Activated CD4-positive, CD25-positive, alpha-beta regulatory T cell treated with anti-CD3 and anti-CD28 coated beads, Interleukin-2, amount 50 U/mL, for 24 hours (primary cell): ENCODE measurements around the gene BLTP2.
"Not testable (repeated sequence)": the region's sequence is repeated elsewhere in the genome, so short reads cannot be mapped to it uniquely, and the experiment has no call there.

Experiments
- ATAC-seq, 2 donors: fragments of 150-1000 bp; cut with Tn5 transposase; one replicate each; pipeline ENCODE4 v1.10.0; 2021; ENCODE audit warnings: mild to moderate bottlenecking in 1 of 2, moderate library complexity in 1 of 2

The BLTP2 gene

DNA sequence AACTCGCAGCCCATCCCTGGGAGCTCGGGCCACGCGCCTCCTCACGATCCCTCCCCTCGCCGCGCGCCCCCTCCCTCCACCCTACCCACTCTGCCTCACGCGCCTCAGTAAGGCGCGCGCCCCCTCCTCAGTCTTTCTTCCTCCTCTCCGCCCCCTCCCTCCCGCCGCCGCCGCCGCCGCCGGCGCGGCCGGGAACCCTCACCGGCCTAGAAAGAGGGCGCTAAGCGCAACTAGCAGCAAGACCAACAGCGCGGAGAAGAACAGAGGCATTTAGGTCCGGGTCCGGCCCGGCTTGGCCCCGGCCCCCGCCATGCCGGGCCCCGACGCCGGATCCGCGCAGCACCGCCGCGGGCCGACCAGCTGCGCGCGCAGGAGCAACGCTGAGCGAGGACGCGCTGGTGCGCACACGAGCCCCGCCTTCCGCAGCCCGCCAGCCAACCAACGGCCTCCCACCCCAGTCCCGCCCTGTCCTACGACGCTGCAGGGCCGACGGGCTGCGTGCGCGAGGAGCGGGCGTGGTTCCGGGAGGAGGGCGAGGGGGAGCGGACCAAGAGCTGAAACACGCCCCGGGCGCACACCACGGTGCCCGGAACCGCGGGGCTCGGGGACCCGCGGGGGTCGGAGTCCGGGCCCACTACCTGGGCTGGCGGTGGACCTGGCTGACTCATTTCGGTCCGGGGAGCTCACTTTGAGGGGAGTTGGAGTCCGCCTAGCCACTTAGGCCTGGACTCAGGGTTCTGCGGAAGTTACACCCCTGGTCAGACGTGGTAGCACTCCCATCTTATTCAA, at the start of gene BLTP2:
Gene BLTP2 (minus strand): TSS at position 372 of the 789 bp plus-strand sequence. CDS start 102 bp downstream, at position 270.
- peak; percentile 98 to 99 for ATAC-seq

DNA sequence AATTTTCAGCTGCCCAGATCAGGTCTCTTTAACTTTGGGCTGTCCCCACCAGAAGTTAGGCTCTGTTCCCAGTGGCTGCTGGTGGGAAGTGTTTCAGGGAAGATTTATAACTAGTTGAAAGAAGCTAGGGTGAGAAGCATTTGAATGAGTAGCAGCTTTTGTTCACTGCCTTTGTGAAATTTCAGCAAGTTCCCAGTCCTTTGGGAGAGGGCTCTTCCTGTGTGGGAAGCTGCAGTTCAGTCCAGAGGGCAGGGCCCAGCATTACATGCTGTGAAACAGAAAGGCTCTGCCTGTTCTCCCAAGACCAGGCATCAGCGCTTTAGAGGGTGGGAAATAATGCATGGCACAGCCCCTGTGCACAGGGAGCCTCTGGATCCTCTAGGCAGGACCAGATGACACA, 48.9 kb upstream of the BLTP2 start:
- ATAC-seq: no peak

DNA sequence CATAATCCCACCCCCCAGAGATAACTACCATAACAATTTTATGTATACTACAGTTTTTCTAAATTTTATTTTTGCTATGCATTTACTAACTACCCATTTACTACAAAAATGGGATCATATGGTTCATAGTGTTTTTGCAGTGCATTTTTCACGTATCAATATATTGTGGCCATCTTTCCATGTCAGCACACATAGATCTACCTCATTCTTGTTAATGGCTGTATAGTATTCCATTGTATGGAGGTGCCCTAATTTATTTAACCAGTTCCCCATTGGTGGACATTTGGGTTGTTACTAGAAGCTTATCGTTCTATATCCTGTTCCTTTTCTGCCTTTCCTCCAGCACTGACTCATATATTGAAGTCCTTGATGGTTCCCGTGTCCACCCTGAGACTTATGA, 44.1 kb upstream of the BLTP2 start:
- ATAC-seq: no peak

DNA sequence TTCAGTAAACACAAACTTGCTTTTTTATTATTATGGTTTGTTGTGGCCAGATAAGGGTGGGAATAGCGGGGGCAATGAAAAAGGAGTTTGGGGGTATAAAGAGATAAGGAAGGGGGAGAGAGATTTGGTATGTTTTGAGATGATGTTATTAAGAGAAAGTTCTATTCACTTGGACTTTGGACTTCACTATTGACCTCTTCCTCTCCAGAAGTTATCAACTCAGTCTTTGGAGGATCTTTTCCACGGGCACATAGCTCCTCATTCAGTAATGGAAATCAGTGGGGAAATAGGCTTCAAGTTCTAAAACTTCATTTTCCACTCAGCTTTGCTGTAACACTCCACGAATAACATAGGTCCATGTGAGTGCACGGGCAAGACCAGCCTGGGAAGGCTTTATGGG, 43.5 kb upstream of the BLTP2 start:
- no peak for ATAC-seq

DNA sequence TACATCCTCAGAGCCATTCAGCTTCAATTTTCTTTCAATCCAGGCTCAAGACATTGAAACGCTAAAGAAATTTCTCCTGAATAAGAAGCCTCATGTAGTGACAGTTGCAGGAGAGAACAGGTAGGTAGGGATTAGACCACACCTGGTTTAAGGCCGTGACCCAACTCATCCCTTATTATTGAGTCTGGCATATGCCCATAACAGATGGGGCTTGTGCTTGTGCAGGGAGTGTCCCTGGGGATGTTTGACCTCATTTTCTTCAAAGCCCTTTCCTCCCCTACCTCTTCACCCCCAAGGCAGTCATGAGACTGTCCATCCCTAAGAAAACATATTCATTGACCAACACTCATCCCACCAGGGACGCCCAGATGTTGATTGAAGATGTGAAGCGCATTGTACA, 41.3 kb upstream of the BLTP2 start:
- ATAC-seq: no peak

DNA sequence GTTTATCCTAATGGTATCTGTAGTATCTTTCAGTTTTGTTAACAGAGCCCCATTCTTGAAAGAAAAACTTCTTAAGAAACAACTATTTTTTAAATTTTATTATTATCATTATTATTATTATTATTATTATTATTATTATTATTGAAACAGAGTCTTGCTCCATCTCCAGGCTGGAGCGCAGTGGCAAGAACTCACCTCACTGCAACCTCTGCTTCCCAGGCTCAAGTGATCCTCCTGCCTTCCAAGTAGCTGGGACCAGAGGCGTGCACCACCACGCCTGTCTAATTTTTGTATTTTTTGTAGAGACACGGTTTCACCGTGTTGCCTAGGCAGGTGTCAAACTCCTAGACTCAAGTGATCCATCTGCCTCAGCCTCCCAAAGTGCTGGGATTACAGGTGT, 40.4 kb upstream of the BLTP2 start:
- ATAC-seq: no peak

DNA sequence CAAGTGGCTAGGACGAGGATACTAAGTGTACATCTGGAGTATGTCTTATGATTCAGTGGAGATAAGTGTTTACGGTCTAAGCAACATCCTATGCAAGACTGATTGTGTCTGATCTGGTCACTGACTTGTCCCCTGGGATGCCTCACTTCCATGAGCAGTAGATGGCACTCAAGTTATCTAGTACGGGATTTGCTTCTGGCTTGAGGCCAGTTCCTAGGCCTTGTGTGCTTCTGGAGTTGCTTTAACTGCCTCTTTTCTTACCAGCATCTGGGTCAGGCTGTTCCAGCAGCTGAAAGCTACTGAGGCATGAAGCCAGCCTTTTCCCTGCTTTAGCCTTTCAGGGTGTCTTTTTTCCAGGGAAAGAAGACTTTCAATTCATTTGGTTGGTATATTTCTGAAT, 40.0 kb upstream of the BLTP2 start:
- ATAC-seq: no peak

DNA sequence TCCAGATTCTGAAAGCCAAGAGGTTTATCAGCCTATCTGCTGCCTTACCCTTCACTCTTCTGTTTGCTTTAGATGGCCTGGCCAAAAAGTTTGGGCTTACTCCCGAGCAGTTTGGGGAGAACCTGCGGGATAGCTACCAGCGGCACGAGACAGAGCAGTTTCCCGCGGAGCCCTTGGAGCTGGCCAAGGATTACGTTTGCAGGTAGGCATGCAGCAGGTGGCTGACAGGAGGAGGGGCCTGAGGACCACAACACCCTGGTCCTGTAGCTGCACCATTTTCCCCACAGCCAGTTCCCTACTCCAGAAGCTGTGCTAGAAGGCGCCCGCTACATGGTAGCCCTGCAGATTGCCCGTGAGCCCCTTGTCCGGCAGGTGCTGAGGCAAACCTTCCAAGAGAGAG, 37.7 kb upstream of the BLTP2 start:
- ATAC-seq: no peak

DNA sequence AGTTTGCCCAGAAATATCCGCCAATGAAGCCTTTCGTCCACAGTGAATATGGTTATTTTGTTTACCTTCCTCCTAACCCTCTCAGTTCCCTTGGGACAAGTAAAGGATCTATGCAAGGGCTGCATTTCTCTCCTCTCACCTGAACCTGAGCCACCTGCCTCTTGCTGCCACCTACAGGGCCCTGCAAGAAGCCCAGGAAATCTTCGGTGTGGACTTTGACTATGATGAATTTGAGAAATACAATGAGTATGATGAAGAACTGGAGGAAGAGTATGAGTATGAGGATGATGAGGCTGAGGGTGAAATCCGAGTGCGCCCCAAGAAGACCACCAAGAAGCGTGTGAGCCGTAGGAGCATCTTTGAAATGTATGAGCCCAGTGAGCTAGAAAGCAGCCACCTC, 31.0 kb upstream of the BLTP2 start:
- no peak for ATAC-seq

DNA sequence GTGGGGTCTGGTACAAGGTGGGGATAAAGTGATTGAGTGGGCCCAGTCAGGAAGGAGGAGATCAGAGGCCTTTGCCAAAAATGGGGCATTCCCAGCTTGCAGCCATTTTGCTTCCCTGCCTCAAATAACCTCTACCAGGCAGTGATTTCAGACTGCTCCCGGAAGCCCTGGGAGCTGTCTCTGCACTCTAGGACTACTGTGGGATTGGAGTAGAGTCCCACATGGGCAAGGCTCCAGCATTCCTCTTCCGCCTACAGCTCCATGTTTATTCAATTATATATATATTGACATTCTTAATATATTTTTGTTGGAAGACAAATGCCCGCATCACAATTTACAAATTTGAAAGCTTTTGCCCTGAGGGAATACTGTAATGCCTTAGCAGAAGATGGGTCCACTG, 30.5 kb upstream of the BLTP2 start:
- no peak for ATAC-seq

DNA sequence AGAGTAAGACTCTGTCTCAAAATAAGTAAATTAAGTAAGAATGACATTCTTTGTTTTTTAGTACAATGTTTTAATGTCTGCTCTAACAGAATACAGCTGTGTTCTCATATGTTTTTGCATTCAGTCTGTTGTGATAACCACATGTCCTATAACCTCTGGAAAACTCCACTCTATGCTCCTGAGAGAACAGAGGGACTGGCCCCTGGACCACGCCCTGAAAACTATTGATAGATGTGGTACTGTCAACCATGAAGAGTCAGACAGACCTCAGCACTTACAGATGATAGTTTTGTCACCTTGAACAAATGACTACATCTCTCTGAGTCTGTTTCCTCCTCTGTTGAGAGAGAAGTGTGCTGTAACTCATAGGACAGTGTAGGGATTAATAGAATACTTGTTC, 25.0 kb upstream of the BLTP2 start:
- ATAC-seq: no peak

DNA sequence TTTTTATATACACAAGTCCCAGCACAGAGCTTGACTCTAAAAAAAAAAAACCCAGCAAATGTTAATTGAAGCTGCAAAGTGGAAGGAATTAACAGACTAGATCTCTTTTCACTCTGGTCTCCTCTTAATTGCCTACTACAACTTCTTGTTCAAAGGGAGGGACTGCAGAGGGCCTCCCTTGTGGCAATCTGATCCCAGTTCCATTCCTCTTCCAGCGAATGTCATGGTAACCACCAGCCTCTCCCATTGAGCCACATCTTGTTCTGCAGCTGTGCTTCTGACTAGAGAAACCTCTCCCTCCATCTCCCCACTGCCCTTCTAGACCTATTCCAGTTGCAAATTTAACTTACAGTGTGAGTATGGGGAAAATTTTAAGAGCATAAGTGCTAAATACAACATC, 22.9 kb upstream of the BLTP2 start:
- no peak for ATAC-seq

DNA sequence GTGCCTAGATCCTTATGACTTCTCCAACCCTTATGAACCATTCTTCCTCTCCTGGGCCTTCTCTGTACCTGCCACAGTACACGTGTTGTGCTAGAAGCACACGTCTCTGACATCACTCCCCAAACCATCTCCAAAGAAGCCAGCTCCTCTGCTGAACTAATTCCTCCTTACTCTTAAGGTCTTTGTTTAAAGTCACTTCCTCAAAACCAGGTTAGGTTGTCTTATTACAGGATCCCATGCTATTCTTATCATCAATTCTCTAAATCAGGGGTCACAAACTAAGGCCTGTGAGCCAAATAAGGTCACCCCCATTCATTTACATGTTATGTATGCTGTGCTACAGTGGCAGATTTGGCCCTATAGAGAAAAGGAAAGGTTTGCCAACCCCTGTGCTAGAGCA, 21.0 kb upstream of the BLTP2 start:
- no peak for ATAC-seq

DNA sequence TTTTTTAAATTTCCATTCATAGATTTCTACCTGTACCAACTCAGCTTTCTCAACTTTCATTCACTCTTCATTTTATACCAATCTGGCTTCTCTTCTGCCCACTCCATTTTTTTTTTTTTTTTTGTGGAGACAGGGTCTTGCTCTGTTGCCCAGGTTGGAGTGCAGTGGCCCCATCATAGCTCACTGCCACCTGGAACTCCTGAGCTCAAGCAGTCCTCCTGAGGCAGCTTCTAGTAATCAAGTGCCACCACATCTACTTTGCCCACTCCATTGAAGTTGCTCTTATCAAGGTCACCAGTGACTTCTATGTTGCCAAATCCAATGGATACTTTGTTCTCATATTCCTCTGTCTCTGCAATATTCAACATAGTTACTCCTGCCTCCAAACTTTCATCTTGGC, 18.8 kb upstream of the BLTP2 start:
- ATAC-seq: no peak

DNA sequence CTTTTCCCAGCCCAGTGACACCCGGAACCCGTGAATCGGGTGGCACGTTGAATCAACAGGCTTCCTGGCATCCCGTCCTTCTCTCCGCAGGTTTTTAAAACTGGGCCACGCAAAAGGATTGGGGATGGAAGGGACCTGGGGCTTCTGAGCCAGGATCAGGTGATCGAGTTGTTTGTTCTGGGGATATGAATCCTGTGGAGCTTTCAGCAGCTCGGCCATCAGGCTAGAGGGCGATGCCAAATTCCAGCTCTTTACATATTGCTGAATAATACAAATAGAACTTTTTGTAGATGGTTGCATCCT, 17.5 kb upstream of the BLTP2 start:
- no peak for ATAC-seq

DNA sequence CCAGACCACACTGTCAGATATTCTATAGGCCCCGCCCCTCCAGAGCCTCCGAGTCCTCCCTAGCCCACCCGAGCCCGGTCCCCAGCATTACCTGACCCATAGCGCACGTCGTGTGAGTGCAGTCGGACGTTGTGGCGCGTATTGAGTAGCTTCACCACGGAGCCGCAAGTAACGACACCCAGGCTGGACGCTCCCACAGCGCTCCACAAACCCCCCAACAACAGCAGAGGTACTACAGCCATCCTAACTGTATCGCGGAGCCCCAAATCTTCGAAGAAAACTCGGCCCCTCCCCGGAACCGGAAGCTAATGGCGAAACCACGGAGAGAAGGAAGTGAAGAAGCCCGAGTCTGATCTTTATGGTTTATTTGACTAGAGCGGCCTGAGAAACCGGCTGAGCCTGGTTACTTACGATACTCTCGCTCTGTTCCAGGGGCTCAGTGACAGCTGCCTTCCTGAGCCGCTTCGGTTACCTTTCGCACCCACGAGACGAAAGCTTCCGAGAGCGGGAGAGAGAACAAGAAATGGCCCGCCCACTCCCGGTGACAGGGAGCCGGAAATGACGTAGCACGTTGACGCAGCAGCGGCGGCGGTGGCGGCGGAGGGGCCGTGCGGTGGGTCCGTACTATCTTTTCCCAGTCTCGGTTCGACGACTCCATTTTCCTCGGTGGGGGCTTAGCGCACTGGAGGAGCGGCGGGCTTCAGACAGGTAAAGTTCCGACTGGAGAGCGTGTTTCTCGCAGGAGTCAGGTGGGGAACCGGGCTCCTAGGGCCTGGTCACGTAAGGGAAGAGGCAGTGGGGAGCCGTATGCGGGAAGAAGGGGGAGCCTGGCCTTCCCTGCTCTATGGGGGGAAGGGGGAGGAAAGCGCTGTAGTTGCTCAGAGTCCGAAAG, 16.9 kb upstream of the BLTP2 start, which contains the start of the genes SDF2 and SUPT6H:
Gene SDF2 (minus strand): TSS at position 272 of the 892 bp plus-strand sequence. CDS start 30 bp downstream, at position 242.
Gene SUPT6H (plus strand): TSS at position 571 of the 892 bp plus-strand sequence. CDS start 11,197 bp downstream, outside the sequence.
- peak; percentile 89 for ATAC-seq

DNA sequence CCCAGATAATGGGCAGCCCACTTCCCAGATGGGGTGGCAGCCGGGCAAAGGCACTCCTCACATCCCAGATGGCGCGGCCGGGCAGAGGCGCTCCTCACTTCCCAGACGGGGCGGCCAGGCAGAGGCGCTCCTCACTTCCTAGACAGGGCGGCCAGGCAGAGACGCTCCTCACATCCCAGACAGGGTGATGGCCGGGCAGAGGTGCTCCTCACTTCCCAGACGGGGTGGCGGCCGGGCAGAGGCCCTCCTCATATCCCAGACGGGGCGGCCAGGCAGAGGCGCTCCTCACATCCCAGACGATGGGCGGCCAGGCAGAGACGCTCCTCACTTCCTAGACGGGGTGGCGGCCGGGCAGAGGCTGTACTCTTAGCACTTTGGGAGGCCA, 14.5 kb upstream of the BLTP2 start:
- ATAC-seq: not testable (repeated sequence)

DNA sequence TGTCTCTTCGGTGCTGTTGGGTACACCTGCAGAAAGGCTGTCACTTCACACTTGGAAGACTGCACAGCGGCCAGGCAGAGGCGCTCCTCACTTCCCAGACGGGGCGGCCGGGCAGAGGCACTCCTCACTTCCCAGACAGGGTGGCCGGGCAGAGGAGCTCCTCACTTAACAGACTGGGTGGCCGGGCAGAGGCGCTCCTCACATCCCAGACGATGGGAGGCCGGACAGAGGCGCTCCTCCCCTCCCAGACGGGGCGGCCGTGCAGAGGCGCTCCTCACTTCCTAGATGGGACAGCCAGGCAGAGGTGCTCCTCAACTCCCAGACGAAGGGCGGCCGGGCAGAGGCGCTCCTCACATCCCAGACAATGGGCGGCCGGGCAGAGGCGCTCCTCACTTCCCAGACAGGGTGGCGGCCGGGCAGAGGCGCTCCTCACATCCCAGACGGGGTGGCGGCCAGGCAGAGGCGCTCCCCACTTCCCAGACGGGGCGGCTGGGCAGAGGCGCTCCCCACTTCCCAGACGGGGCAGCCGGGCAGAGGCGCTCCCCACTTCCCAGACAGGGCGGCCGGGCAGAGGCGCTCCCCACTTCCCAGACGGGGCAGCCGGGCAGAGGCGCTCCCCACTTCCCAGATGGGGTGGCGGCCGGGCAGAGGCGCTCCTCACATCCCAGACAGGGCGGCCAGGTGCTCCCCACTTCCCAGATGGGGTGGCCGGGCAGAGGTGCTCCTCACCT, 14.0 kb upstream of the BLTP2 start:
- ATAC-seq: not testable (repeated sequence)

DNA sequence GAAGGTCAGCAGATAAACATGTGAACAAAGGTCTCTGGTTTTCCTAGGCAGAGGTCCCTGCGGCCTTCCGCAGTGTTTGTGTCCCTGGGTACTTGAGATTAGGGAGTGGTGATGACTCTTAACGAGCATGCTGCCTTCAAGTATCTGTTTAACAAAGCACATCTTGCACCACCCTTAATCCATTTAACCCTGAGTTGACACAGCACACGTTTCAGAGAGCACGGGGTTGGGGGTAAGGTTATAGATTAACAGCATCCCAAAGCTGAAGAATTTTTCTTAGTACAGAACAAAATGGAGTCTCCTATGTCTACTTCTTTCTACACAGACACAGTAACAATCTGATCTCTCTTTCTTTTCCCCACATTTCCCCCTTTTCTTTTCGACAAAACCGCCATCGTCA, 13.4 kb upstream of the BLTP2 start:
- ATAC-seq: not testable (repeated sequence)

DNA sequence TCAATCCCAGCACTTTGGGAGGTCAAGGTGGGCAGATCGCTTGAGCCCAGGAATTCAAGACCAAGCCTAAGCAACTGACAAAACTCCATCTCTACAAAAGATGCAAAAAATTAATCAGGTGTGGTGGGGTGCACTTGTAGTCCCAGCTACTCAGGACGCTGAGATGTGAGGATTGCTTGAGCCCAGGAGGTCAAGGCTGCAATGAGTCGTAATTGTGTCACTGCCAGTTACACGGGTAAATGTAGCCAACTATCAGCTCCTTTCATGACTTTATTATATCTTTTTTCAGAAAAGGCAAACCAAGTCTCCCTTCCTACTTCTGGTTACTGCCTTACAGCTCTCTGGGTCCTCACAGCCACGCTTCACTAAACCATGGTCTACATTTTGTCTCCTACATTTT, 12.8 kb upstream of the BLTP2 start:
- no peak for ATAC-seq

DNA sequence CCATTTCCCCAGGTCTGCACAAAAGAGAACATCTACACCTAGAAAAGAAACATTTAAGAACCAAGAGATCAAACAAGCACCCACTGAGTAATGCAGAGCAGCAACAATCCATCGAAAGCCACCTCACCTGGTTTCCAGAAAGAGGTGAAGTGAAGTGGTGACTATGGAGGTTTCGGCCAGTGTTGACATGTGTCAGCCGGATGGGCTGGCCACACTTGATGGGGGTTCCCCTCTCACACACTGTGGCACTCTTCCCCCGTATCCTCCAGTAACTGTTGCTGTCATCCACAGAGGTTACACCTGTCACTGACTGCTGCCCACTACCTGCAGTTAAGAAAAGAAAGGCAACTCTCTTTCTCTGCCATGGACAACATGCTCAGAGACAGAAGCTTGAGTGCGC, 10.2 kb upstream of the BLTP2 start:
- no peak for ATAC-seq

DNA sequence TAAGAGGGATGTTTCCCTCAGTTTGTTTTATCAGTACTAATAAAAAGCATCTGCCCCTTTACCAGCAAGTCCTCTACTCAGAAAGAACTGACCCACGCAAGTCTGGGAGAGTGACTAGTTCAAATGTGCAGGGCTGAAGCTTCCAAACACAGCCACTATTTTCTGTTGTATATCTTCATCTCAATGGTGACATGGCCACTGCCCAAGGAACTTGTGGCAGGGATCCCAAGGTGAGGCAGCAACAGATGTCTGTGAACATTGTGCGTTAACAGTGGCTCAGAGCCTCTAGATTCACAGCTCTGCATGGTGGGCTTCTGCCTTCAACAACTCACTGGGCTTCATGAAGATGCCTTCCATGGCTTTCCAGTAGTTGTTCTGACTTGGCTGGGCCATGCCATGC, 3.7 kb upstream of the BLTP2 start:
- no peak for ATAC-seq

DNA sequence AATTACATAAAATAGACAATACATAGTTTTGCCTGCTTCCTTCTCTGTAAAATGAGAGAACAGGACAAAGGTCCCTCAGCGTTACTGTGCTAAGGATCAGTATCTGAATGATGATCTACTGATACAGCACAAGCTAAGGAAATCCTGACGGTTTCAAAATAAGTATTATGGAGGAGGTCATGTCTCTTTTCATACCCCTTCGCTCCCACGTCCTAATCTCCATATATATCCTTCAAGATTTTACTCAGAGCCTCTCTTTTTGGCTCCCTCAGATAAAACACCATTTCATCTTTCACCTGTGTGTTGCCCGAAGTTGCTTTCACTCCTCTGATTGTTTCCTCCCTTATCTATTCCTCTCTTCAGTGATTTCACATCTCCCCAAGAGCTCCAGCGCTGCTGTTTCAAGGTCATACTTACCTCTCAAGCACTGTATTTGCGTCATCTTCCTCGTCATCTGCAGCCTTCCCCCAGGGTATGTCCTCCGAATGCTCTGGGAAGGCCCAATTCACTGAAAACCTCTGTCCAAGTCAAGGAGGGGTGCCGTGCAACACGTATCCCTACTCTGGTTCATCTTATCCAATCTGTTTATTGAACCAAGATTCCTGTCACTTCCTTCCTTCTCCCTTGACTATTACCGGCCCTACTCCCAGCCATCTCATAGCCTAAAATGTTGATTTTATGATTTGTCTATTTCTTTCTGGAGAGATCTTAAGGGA, 1.2 kb upstream of the BLTP2 start:
- no peak for ATAC-seq
